GM10847 (cell line): Measurements from ENCODE around the gene CRNKL1.

Experiments used
- POLR2A ChIP-seq: IDR thresholded peaks from 2 replicates; pipeline ENCODE4 v1.6.1; 2011; ENCODE audit not compliant: insufficient read length; ENCODE audit errors: extremely low read depth

The CRNKL1 gene

GRCh38 chr20:20027284-20027683, 25.0 kb downstream of the CRNKL1 start:
- no peak for TF ChIP-seq POLR2A

- TF ChIP-seq POLR2A = no peak
Measured at GRCh38 chr20:20024942-20025341, 27.3 kb downstream of the CRNKL1 start.

- no peak for TF ChIP-seq POLR2A
Measured at GRCh38 chr20:20023395-20023794, 28.9 kb downstream of the CRNKL1 start.

- TF ChIP-seq POLR2A = no peak
Measured at GRCh38 chr20:20022498-20022897, 29.8 kb downstream of the CRNKL1 start.

- no peak for TF ChIP-seq POLR2A
Measured at GRCh38 chr20:20021835-20022234, 30.4 kb downstream of the CRNKL1 start.

GRCh38 chr20:20020908-20021307, 31.4 kb downstream of the CRNKL1 start:
- TF ChIP-seq POLR2A = no peak

- no peak for TF ChIP-seq POLR2A
Measured at GRCh38 chr20:20019123-20019522, 33.1 kb downstream of the CRNKL1 start.

- TF ChIP-seq POLR2A = no peak
Measured at GRCh38 chr20:20018366-20018765, 33.9 kb downstream of the CRNKL1 start.

- no peak for TF ChIP-seq POLR2A
Measured at GRCh38 chr20:20017844-20018185, 34.5 kb downstream of the CRNKL1 start.

GRCh38 chr20:20017001-20017843, 35.0 kb downstream of the CRNKL1 start, which contains the start of gene NAA20:
TSS of gene NAA20 (plus strand) at chr20:20017362. CDS start at chr20:20017397, 35 bp downstream.
- peak; percentile 57 for TF ChIP-seq POLR2A

- TF ChIP-seq POLR2A = no peak
Measured at GRCh38 chr20:20014659-20015058, 37.6 kb downstream of the CRNKL1 start.

GRCh38 chr20:20012541-20012940, 39.7 kb downstream of the CRNKL1 start:
- no peak for TF ChIP-seq POLR2A

GRCh38 chr20:20010639-20011500, 41.4 kb downstream of the CRNKL1 start:
- TF ChIP-seq POLR2A = no peak

GRCh38 chr20:20009784-20010253, 42.4 kb downstream of the CRNKL1 start:
- TF ChIP-seq POLR2A = no peak

GRCh38 chr20:20005342-20005741, 46.9 kb downstream of the CRNKL1 start:
- TF ChIP-seq POLR2A = no peak
